IMR-90 (cell line): ENCODE results near the gene ZBTB14. TPM values are rescaled to one million over a fixed set of nuclear protein-coding genes. Genes with fewer than 3 reads are reported as not detected.
A peak's percentile ranks its signal among the peaks of the same experiment; 100 is the strongest.

Experiments
- ATAC-seq: fragments of 200-7000 bp; cut with Tn5 transposase; 2 replicates; pipeline ENCODE4 v1.9.1; 2020; ENCODE audit warnings: low read depth, mild to moderate bottlenecking, moderate library complexity
- BruUV-seq: library from RNA; stranded (reverse); fragments of 400-500 nt; replicated peaks from 2 replicates; lab custom pipeline; 2021; lab: Mats Ljungman, UMichigan
- CTCF ChIA-PET: fragments of 300-600 bp; formaldehyde crosslinking; extraction: SDS; loops from one replicate; lab custom pipeline; 2021; ENCODE audit warnings: antibody characterized with exemption; lab: Yijun Ruan, JAX
- POLR2A ChIA-PET: fragments of 300-600 bp; sonication (Branson Sonifier 250); formaldehyde crosslinking; loops from one replicate; lab custom pipeline; 2022; ENCODE audit warnings: antibody characterized with exemption; ENCODE audit not compliant: unreplicated experiment; lab: Charles Lee
- DNase-seq: peaks from one replicate; pipeline ENCODE4 v3.0.0; 2013
- H2AFZ ChIP-seq: replicated peaks from 2 replicates; pipeline ENCODE3; 2013; ENCODE audit warnings: low read length, mild to moderate bottlenecking; ENCODE audit not compliant: poor library complexity
- H2AK5ac ChIP-seq: 2 replicates; pipeline ENCODE4 v1.6.1; 2013; ENCODE audit warnings: low read depth, low read length, inconsistent platforms
- H2AK9ac ChIP-seq: replicated peaks from 2 replicates; pipeline ENCODE3; 2013; ENCODE audit warnings: mild to moderate bottlenecking, low read depth, low read length, moderate library complexity; ENCODE audit not compliant: poor library complexity
- H2BK120ac ChIP-seq: 2 replicates; pipeline ENCODE4 v1.6.1; 2013; ENCODE audit warnings: low read depth, low read length, inconsistent platforms
- H2BK15ac ChIP-seq: 3 replicates; pipeline ENCODE4 v1.6.1; 2013; ENCODE audit warnings: low read depth, low read length, inconsistent platforms
- H2BK20ac ChIP-seq: 2 replicates; pipeline ENCODE4 v1.6.1; 2013; ENCODE audit warnings: low read depth, mild to moderate bottlenecking, inconsistent platforms, low read length, moderate library complexity
- H2BK5ac ChIP-seq: 2 replicates; pipeline ENCODE4 v1.6.1; 2013; ENCODE audit warnings: mild to moderate bottlenecking, low read depth, low read length, inconsistent platforms; ENCODE audit not compliant: poor library complexity, severe bottlenecking
- H3K14ac ChIP-seq: replicated peaks from 2 replicates; pipeline ENCODE4 v1.6.1; 2013; ENCODE audit warnings: low read depth, low read length, inconsistent platforms
- H3K18ac ChIP-seq: 2 replicates; pipeline ENCODE4 v1.6.1; 2013; ENCODE audit warnings: low read depth, low read length, control low read depth
- H3K23ac ChIP-seq: 2 replicates; pipeline ENCODE4 v1.6.1; 2013; ENCODE audit warnings: low read depth, low read length, inconsistent platforms
- H3K27ac ChIP-seq: 2 replicates; pipeline ENCODE4 v1.5.1; 2013; ENCODE audit warnings: mild to moderate bottlenecking, control low read depth, low read length; ENCODE audit not compliant: insufficient read depth
- H3K27me3 ChIP-seq: 2 replicates; pipeline ENCODE4 v1.6.1; 2013; ENCODE audit warnings: low read length; ENCODE audit not compliant: control insufficient read depth, insufficient read depth
- H3K36me3 ChIP-seq: 2 replicates; pipeline ENCODE4 v1.6.1; 2013; ENCODE audit warnings: low read length, mixed read lengths; ENCODE audit not compliant: control insufficient read depth, insufficient read depth
- H3K4ac ChIP-seq: 2 replicates; pipeline ENCODE4 v1.6.1; 2013; ENCODE audit warnings: low read depth, low read length, inconsistent platforms
- H3K4me1 ChIP-seq: 2 replicates; pipeline ENCODE4 v1.6.1; 2013; ENCODE audit warnings: low read length, mixed read lengths; ENCODE audit not compliant: control insufficient read depth, insufficient read depth
- H3K4me2 ChIP-seq: 2 replicates; pipeline ENCODE4 v1.6.1; 2013; ENCODE audit warnings: low read depth, mild to moderate bottlenecking, control low read depth, low read length, moderate library complexity
- H3K4me3 ChIP-seq: 2 replicates; pipeline ENCODE4 v1.5.1; 2013; ENCODE audit warnings: low read depth, mild to moderate bottlenecking, control low read depth, low read length, moderate library complexity; ENCODE audit not compliant: insufficient read depth
- H3K56ac ChIP-seq: 2 replicates; pipeline ENCODE4 v1.6.1; 2013; ENCODE audit warnings: low read length, inconsistent platforms; ENCODE audit not compliant: insufficient read depth; ENCODE audit errors: extremely low read depth
- H3K79me1 ChIP-seq, 2 experiments: 2 replicates each; pipeline ENCODE4 v1.6.1; 2013; ENCODE audit warnings: low read length in 2 of 2, inconsistent platforms in 1 of 2, low read depth in 1 of 2
- H3K9ac ChIP-seq: 2 replicates; pipeline ENCODE4 v1.6.1; 2013; ENCODE audit warnings: low read depth, low read length, control low read depth
- H3K9me1 ChIP-seq: 2 replicates; pipeline ENCODE4 v1.6.1; 2013; ENCODE audit warnings: low read length, inconsistent platforms; ENCODE audit not compliant: insufficient read depth
- H3K9me3 ChIP-seq: 2 replicates; pipeline ENCODE4 v1.6.1; 2013; ENCODE audit warnings: low read length; ENCODE audit not compliant: control insufficient read depth, insufficient read depth
- H4K20me1 ChIP-seq: 2 replicates; pipeline ENCODE4 v1.6.1; 2013; ENCODE audit warnings: low read length, inconsistent platforms; ENCODE audit not compliant: insufficient read depth
- H4K5ac ChIP-seq: 2 replicates; pipeline ENCODE4 v1.6.1; 2013; ENCODE audit warnings: mild to moderate bottlenecking, low read depth, low read length, control low read depth
- H4K8ac ChIP-seq, 2 experiments: 2 replicates each; pipeline ENCODE4 v1.6.1; 2013; ENCODE audit warnings: low read depth in 2 of 2, low read length in 2 of 2, control low read depth in 1 of 2, inconsistent platforms in 1 of 2
- H4K91ac ChIP-seq: 2 replicates; pipeline ENCODE4 v1.6.1; 2013; ENCODE audit warnings: low read depth, low read length, inconsistent platforms; ENCODE audit not compliant: insufficient read depth
- CEBPB ChIP-seq: IDR thresholded peaks from 2 replicates; pipeline ENCODE4 v1.6.1; 2012; ENCODE audit warnings: low read depth, low read length, improper control_type of control experiment
- CTCF ChIP-seq: conservative IDR thresholded peaks from 2 replicates; pipeline ENCODE4 v1.5.1; 2012; ENCODE audit warnings: mild to moderate bottlenecking, low read depth, low read length, improper control_type of control experiment
- MXI1 ChIP-seq: IDR thresholded peaks from 2 replicates; pipeline ENCODE4 v1.6.1; 2012; ENCODE audit warnings: low read depth, mild to moderate bottlenecking, low read length, moderate library complexity, borderline replicate concordance
- WGBS, 2 experiments: methylation state at CpG; one replicate each; pipeline versions ENCODE4 v1.1.5 to v1.1.7; 2013; ENCODE audit warnings: missing lambda C conversion rate in 2 of 2; ENCODE audit not compliant: insufficient read length in 1 of 2; ENCODE audit errors: extremely low coverage in 2 of 2; 5-methylcytosine and 5-hydroxymethylcytosine counted together
- dilution Hi-C: fragments of 300-500 bp; cut with HindIII; formaldehyde crosslinking; loops from one replicate; pipeline ENCODE4 v1.14.3; 2018; ENCODE audit warnings: low sequenced_read_pairs; ENCODE audit not compliant: unreplicated experiment
- in situ Hi-C: fragments of 300-500 bp; cut with MboI; formaldehyde crosslinking; loops from 3 replicates; pipeline ENCODE4 v1.14.3; 2019; ENCODE audit warnings: low sequenced_read_pairs, inconsistent platforms, mixed read lengths
- intact Hi-C: fragments of 100-400 bp; cut with micrococcal nuclease; formaldehyde crosslinking; loops from 2 replicates; pipeline ENCODE4 v1.10.0; 2022
- polyA plus RNA-seq, 3 experiments: library from polyadenylated mRNA; depleted of rRNA; stranded (reverse); fragments of >200 nt; gene quantifications; 2 replicates each; pipeline ENCODE4 v1.2.3, GENCODE V29; 2012; ENCODE audit warnings: low replicate concordance in 1 of 3
- total RNA-seq: library from RNA; depleted of rRNA; stranded (reverse); fragments of >200 nt; gene quantifications from 2 replicates; pipeline ENCODE4 v1.2.3, GENCODE V29; 2012

ZBTB14 gene
- total and polyA plus RNA-seq, 2 of the 4 experiments (the other 2 are of a cell fraction): 5.8 to 9.1 TPM

- Histone ChIP-seq H2BK20ac (no peak overlapping the region), H3K4me2 (no peak overlapping the region), H2AK5ac (no peak overlapping the region), H3K23ac (no peak overlapping the region), H2BK120ac (no peak overlapping the region), H4K20me1 (no peaks in the 10 kb centered on the region), H3K79me1 (peaks cover 8% of the 10 kb centered on the region in 2 experiments), H2AK9ac (no peak overlapping the region), H3K4me1 (peaks cover 3% of the 10 kb centered on the region), H3K27me3 (peaks cover 5% of the 10 kb centered on the region; the same call in 1 of the 2 replicates), H3K56ac (no peak overlapping the region), H4K5ac (no peak overlapping the region), H3K36me3 (no peaks in the 10 kb centered on the region), H3K4ac (no peak overlapping the region), H3K9me3 (no peaks in the 10 kb centered on the region), H3K4me3 (no peak overlapping the region), H2BK15ac (no peak overlapping the region), H4K8ac (no peak overlapping the region), H3K18ac (no peak overlapping the region), H2AFZ (no peak overlapping the region), H3K9ac (no peak overlapping the region), H3K9me1 (peaks cover 5% of the 10 kb centered on the region; the same call in 1 of the 2 replicates), H2BK5ac (no peak overlapping the region), H4K91ac (no peak overlapping the region), H3K27ac (no peak overlapping the region), H3K14ac (no peak overlapping the region)
- 89% methylated on average over 3 of the region's 12 CpGs; no CpG with 5 or more reads in 1 of the 2 experiments for WGBS, 2 experiments
- dilution Hi-C loops (no loop called here), intact Hi-C loops (loop anchor here (2.0 kb wide), 1 partner anchor 249 kb away; no protein-coding TSS in a partner anchor), in situ Hi-C loops (no loop called here)
- TF ChIP-seq MXI1 (no peak), CEBPB (peak; percentile 52; the same call in 1 of the 2 replicates), CTCF (no peak)
- ChIA-PET POLR2A (no interaction called here), CTCF (interaction anchor here (0.6 kb wide), 1 partner anchor 8 kb away, joined by 3 read pairs; no protein-coding TSS in a partner anchor)
- no TSS peak for BruUV-seq
- no peak for ATAC-seq
- DNase-seq: no peak
These were observed 2.1 kb upstream of the ZBTB14 start for GRCh38 chr18:5297597-5297996.
